GM12864 (cell line): ENCODE results near the gene PADI2.

Experiments used
- DNase-seq: peaks from one replicate; pipeline ENCODE4 v3.0.0-alpha.2; 2011; ENCODE audit warnings: low read depth
- H3K4me3 ChIP-seq: 2 replicates; pipeline ENCODE4 v1.5.1; 2011; ENCODE audit warnings: mild to moderate bottlenecking, low read depth, low read length, control low read depth
- CTCF ChIP-seq: IDR thresholded peaks from 2 replicates; pipeline ENCODE4 v1.5.1; 2011; ENCODE audit warnings: low read depth, mild to moderate bottlenecking, moderate library complexity, low read length, control low read depth, inconsistent platforms; ENCODE audit errors: missing control alignments

PADI2 gene

GRCh38 chr1:17070163-17070525, 49.1 kb downstream of the PADI2 start:
- H3K4me3 ChIP-seq, result no peak overlapping the region
- TF ChIP-seq CTCF, result no peak
- no peak for DNase-seq

- no peak for DNase-seq
- TF ChIP-seq CTCF, result no peak
- H3K4me3 ChIP-seq, result no peak overlapping the region
Observed at GRCh38 chr1:17069452-17070162, 49.6 kb downstream of the PADI2 start.

- TF ChIP-seq CTCF, result no peak
- H3K4me3 ChIP-seq, result no peak overlapping the region
- DNase-seq, result no peak
Observed at GRCh38 chr1:17068789-17069188, 50.5 kb downstream of the PADI2 start.

GRCh38 chr1:17067465-17068240, 51.6 kb downstream of the PADI2 start:
- DNase-seq, result no peak
- TF ChIP-seq CTCF, result no peak

GRCh38 chr1:17067069-17067426, 52.2 kb downstream of the PADI2 start:
- no peak for TF ChIP-seq CTCF

More at GRCh38 chr1:17067465-17068240, 51.6 kb downstream of the PADI2 start:
- no peak overlapping the region for H3K4me3 ChIP-seq

GRCh38 chr1:17066361-17067068, 52.7 kb downstream of the PADI2 start:
- no peak overlapping the region for H3K4me3 ChIP-seq
- no peak for DNase-seq
- no peak for TF ChIP-seq CTCF

More at GRCh38 chr1:17067069-17067426, 52.2 kb downstream of the PADI2 start:
- no peak overlapping the region for H3K4me3 ChIP-seq
- DNase-seq, result no peak
